ENCODE results near the gene NRBP1. TPM values are rescaled to one million over a fixed set of nuclear protein-coding genes. Genes with fewer than 3 reads are reported as not detected.
A peak's percentile ranks its signal among the peaks of the same experiment; 100 is the strongest.

The NRBP1 gene
- total RNA-seq: 10 to 100 TPM; 60.9 to 79.7 (median 68.3) TPM

DNA sequence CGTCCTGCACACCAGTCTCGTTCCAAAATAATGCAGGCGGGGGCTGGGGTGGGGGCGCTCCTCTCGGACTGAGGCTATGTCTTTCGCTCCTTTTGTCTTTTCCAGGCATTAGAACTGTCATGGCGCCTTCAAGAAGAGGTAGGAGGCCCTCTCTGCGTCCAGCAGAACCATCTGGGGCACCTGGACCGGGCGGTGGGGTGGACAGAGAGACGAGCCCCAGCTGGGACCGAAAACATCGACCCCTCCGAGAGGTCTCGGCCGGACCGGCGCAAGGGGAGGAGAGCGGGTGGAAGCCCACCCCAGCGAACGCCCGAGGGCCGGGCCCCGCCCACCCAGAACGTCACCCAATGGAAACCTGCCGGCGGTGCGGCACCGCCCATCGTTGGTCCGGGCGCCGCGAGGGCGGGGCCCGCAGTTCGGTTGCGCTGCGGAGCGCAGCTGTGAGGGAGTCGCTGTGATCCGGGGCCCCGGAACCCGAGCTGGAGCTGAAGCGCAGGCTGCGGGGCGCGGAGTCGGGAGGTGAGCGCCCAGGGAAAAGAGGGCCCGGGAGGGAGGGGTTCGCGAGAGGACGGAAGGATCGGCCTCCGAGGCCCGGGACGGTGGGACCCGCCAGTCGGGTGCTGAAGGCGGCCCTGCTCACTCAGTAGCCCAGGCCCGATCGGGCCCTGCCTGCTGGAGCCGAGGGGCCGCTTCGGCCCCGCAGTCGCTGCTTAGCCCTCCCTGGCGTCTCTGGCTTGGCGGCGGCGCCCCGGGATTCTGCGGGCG is at the start of gene NRBP1:
TSS of gene NRBP1 (plus strand) at position 419 of the 765 bp plus-strand sequence. CDS start 4,643 bp downstream, outside the sequence.
- TF ChIP-seq, protein P1, sequence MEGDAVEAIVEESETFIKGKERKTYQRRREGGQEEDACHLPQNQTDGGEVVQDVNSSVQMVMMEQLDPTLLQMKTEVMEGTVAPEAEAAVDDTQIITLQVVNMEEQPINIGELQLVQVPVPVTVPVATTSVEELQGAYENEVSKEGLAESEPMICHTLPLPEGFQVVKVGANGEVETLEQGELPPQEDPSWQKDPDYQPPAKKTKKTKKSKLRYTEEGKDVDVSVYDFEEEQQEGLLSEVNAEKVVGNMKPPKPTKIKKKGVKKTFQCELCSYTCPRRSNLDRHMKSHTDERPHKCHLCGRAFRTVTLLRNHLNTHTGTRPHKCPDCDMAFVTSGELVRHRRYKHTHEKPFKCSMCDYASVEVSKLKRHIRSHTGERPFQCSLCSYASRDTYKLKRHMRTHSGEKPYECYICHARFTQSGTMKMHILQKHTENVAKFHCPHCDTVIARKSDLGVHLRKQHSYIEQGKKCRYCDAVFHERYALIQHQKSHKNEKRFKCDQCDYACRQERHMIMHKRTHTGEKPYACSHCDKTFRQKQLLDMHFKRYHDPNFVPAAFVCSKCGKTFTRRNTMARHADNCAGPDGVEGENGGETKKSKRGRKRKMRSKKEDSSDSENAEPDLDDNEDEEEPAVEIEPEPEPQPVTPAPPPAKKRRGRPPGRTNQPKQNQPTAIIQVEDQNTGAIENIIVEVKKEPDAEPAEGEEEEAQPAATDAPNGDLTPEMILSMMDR (IDR thresholded peaks at IDR 0.05): no peak
- peak in 1 of 2 donors; percentile 77 for TF ChIP-seq POLR2A (IDR thresholded peaks at IDR 0.05)
- WGBS, 2 donors: 0% methylated on average over 39 to 45 of the region's 75 CpGs
- DNase-seq (ENCODE audit: low spot score in 2 of 2): peak; percentile 87 to 98
- peak within 1 kb of the TSS; percentile 93 for H3K4me3 ChIP-seq (ENCODE audit: low read depth, poor library complexity, severe bottlenecking)
- intact Hi-C loops (cut with DNase I; ENCODE audit: low total_unique reads): no loop called here

GRCh38 chr2:27378809-27379290 is 49.6 kb upstream of the NRBP1 start:
- TF ChIP-seq, protein P1 (IDR thresholded peaks at IDR 0.05): no peak
- TF ChIP-seq POLR2A (IDR thresholded peaks at IDR 0.05): no peak
- no peak for DNase-seq (ENCODE audit: low spot score in 2 of 2)
- no peak overlapping the region for H3K4me3 ChIP-seq (ENCODE audit: low read depth, poor library complexity, severe bottlenecking)
- intact Hi-C loops (cut with DNase I; ENCODE audit: low total_unique reads): no loop called here
- 87 to 94% methylated on average over 7 to 8 of the region's 9 CpGs for WGBS, 2 donors

GRCh38 chr2:27379383-27379835 is 49.0 kb upstream of the NRBP1 start:
- intact Hi-C loops (cut with DNase I; ENCODE audit: low total_unique reads): no loop called here
- TF ChIP-seq, protein P1 (IDR thresholded peaks at IDR 0.05): no peak
- TF ChIP-seq POLR2A (IDR thresholded peaks at IDR 0.05): no peak
- no peak overlapping the region for H3K4me3 ChIP-seq (ENCODE audit: low read depth, poor library complexity, severe bottlenecking)
- WGBS, 2 donors: 84 to 87% methylated on average over 2 of the region's 2 CpGs
- DNase-seq (ENCODE audit: low spot score in 2 of 2): no peak

- DNase-seq (ENCODE audit: low spot score in 2 of 2): peak; percentile 73 to 94
- 1 to 2% methylated on average over 23 to 35 of the region's 35 CpGs for WGBS, 2 donors
- peak overlapping the region; percentile 56 for H3K4me3 ChIP-seq (ENCODE audit: low read depth, poor library complexity, severe bottlenecking)
- intact Hi-C loops (cut with DNase I; ENCODE audit: low total_unique reads): no loop called here
- TF ChIP-seq, protein P1 (IDR thresholded peaks at IDR 0.05): no peak
- TF ChIP-seq POLR2A (IDR thresholded peaks at IDR 0.05): no peak
Measured at GRCh38 chr2:27379836-27380625, 48.4 kb upstream of the NRBP1 start.

DNA sequence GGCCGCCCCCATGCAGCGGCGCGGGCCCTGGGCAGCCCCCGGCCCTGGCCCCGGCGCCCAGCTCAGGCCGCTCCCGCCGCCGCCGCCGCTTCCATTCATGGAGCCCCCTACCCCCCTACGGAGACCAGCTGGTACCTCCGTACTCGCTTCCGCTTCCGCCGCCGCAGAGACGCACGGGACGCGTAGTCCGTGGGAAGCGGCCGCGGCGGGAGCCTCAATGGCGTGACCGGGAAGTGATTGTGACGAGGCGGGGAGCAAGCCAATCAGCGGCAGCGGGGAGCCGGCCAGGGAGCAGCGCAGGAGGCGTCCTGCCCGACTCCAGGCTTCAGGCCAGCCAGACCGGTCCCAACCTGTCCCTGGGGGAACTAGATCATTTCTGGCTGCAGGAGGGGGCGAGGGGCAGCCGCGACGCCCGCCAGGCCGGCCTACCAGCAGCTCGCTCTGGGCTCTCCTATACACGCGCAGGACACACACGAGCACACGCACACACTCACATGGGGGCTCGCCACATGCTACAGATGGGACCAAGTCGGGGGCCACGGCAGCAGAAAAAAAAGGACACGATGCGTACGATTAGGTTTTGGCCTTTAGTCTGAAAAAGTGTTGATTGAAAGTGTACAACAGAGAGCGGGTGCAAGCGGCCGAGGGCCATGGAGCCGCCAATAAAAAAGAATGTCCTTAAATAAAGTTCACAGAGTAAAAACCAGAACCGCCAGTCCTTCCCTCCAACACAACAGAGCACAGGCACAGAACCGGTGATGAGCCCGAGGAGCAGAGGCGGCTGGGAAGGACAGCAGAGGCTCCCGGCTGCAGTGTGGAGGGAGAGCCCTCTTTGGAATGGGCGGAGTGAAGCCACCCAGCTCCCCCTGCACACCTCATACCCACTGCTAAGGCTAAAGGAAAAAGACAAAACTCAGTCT is 47.5 kb upstream of the NRBP1 start, which contains the start of gene ZNF513:
TSS of gene ZNF513 (minus strand) at position 109 of the 920 bp plus-strand sequence. CDS start 208 bp downstream, outside the sequence.
- DNase-seq (ENCODE audit: low spot score in 2 of 2): peak; percentile 95 to 99
- H3K4me3 ChIP-seq (ENCODE audit: low read depth, poor library complexity, severe bottlenecking): peak within 1 kb of the TSS; percentile 56
- TF ChIP-seq, protein P1 (IDR thresholded peaks at IDR 0.05): no peak
- TF ChIP-seq POLR2A (IDR thresholded peaks at IDR 0.05): no peak
- intact Hi-C loops (cut with DNase I; ENCODE audit: low total_unique reads): no loop called here
- 8 to 9% methylated on average over 53 to 63 of the region's 67 CpGs for WGBS, 2 donors

Measured in lower leg skin (tissue), 4 donors.